ENCODE results near the gene MBOAT2.

GRCh38 chr2:9024575-9024974, 21.1 kb upstream of the MBOAT2 start:
- no peak for TF ChIP-seq CTCF (IDR thresholded peaks at IDR 0.05; ENCODE audit: low read depth, low read length)
- no peak for TF ChIP-seq EZH2phosphoT487 (IDR thresholded peaks at IDR 0.05; ENCODE audit: low read depth)

Data from OCI-LY3 (cell line).